ENCODE results near the gene RNU4-1.
A peak's percentile ranks its signal among the peaks of the same experiment; 100 is the strongest.

RNU4-1 gene

DNA sequence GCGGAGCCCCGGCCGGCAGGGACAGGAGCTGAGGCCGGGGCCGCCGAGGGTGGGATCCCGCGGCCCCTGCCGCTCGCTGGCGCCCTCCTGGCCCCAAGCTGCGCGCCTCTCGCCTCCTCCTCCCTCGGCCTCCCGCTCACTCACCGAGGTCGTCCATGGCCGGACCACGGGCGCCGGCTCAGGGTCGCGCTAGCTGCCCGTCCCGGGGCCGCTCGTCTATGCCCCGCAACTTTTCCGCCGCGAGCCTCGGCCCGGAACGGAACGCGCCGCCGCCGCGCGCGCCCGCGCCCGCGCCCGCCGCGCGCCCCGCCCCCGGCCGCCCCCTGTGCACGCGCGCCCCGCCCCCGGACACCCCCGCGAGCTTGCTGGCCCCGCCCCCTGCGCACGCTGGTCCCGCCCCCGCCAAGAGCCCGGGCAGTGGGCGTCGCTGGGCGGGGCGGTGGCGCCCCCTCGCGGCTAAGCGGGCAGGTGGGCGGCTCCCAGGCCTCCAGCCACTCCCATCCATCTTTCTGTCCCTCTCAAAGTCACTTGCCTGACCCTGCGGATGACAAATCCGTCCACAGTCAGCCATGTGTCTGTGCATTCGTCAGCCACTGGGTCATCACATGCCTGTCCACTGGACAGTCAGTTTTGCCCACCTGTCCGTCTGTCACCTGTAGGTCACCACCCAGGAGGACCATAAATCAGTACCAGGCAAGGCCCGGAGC, 27.4 kb downstream of the RNU4-1 start, which contains the start of gene PXN:
TSS of gene PXN (minus strand) at position 258 of the 707 bp plus-strand sequence. CDS start at position 157, 101 bp downstream.
- Histone ChIP-seq H3K4me1 (ENCODE audit: control insufficient read depth, insufficient read depth, low read depth, low read length) (peaks cover 19% of the 10 kb centered on the region), H3K27ac (ENCODE audit: low read length, poor library complexity, severe bottlenecking) (peak within 1 kb of the TSS; percentile 84), H4K8ac (ENCODE audit: low read length) (peak within 1 kb of the TSS; percentile 87), H3K4me3 (ENCODE audit: insufficient read depth in 1 of 2, low read depth in 1 of 2, low read length in 2 of 2) (peak within 1 kb of the TSS; percentile 95 to 97), H2BK12ac (ENCODE audit: low read length in 2 of 2) (peak within 1 kb of the TSS; percentile 42 to 75), H3K14ac (ENCODE audit: low read length in 2 of 2) (peak within 1 kb of the TSS; percentile 95 to 99), H3K27me3 (ENCODE audit: control insufficient read depth in 1 of 2, insufficient read depth in 1 of 2, low read length in 2 of 2) (no peaks in the 10 kb centered on the region), H3K18ac (ENCODE audit: low read depth in 1 of 2, low read length in 2 of 2) (peak within 1 kb of the TSS; percentile 94 to 99), H3K79me1 (replicated peaks; ENCODE audit: low read length, poor library complexity, severe bottlenecking) (no peaks in the 10 kb centered on the region), H4K91ac (ENCODE audit: low read length) (peak within 1 kb of the TSS; percentile 87), H2AK5ac (ENCODE audit: low read length, severe bottlenecking) (peak within 1 kb of the TSS; percentile 57), H2BK5ac (ENCODE audit: low read depth, low read length, poor library complexity, severe bottlenecking) (peak within 1 kb of the TSS; percentile 89), H2BK15ac (ENCODE audit: low read depth, poor library complexity, severe bottlenecking) (peak within 1 kb of the TSS; percentile 63), H3K36me3 (ENCODE audit: control insufficient read depth in 1 of 2, insufficient read depth in 2 of 2, low read depth in 1 of 2, low read length in 2 of 2) (peaks cover 0 to 21% of the 10 kb centered on the region in 2 experiments), H2AFZ (ENCODE audit: low read depth, low read length) (no peak within 1 kb of the TSS), H3K23ac (ENCODE audit: low read length in 2 of 2) (peak within 1 kb of the TSS in 1 of 2 experiments; percentile 85), H3K9me3 (ENCODE audit: control insufficient read depth, low read length) (no peaks in the 10 kb centered on the region), H3K4ac (ENCODE audit: low read depth in 1 of 2, low read length in 2 of 2) (peak within 1 kb of the TSS; percentile 74 to 81), H3K4me2 (ENCODE audit: low read length, poor library complexity, severe bottlenecking) (peak within 1 kb of the TSS; percentile 88), H2BK120ac (ENCODE audit: low read depth, low read length) (peak within 1 kb of the TSS; percentile 91), H3K9ac (ENCODE audit: low read length) (peak within 1 kb of the TSS; percentile 91)
- WGBS: 2% methylated on average over 38 of the region's 81 CpGs
- peak; percentile 70 for DNase-seq

DNA sequence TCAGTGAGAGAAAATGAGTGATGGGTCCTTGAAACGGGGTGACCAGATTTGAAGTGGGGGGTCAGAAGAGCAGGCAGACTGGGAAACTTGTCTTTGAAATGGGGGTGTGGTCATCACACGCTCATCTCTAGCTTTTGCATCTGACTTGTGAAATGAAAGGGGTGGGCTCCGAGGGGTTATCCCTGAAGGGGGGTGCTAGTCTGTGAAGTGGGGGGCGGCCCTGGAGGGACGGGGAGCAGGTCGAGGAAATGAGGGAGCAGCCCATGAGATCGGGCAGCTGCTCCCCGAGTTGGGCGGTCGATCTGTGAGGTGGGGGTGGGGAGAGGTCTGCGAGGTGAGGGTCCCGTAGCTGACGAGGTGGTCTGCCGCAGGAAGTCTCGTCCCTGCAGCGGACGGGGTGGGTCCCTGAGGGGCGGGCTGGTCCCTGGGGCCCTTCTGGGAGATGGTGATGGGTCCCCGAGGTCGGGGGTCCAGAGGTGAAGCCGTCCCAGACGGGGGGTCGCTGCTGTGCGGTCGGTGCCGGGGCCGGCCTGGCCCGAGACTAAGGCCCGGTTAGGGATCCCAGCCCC, 28.0 kb downstream of the RNU4-1 start:
- WGBS: under 1% methylated on average over 20 of the region's 29 CpGs
- Histone ChIP-seq H2BK15ac (ENCODE audit: low read depth, poor library complexity, severe bottlenecking) (peak overlapping the region; percentile 63), H3K27me3 (ENCODE audit: control insufficient read depth in 1 of 2, insufficient read depth in 1 of 2, low read length in 2 of 2) (no peaks in the 10 kb centered on the region), H3K18ac (ENCODE audit: low read depth in 1 of 2, low read length in 2 of 2) (peak overlapping the region; percentile 94 to 99), H2BK120ac (ENCODE audit: low read depth, low read length) (peak overlapping the region; percentile 91), H3K27ac (ENCODE audit: low read length, poor library complexity, severe bottlenecking) (peak overlapping the region; percentile 84), H3K23ac (ENCODE audit: low read length in 2 of 2) (peak overlapping the region in 1 of 2 experiments; percentile 85), H2AFZ (ENCODE audit: low read depth, low read length) (no peak overlapping the region), H3K14ac (ENCODE audit: low read length in 2 of 2) (peak overlapping the region; percentile 95 to 99), H3K9me3 (ENCODE audit: control insufficient read depth, low read length) (no peaks in the 10 kb centered on the region), H3K4me3 (ENCODE audit: insufficient read depth in 1 of 2, low read depth in 1 of 2, low read length in 2 of 2) (peak overlapping the region; percentile 95 to 97), H3K4ac (ENCODE audit: low read depth in 1 of 2, low read length in 2 of 2) (peak overlapping the region; percentile 74 to 81), H4K91ac (ENCODE audit: low read length) (peak overlapping the region; percentile 87), H3K9ac (ENCODE audit: low read length) (peak overlapping the region; percentile 91), H4K8ac (ENCODE audit: low read length) (peak overlapping the region; percentile 19), H3K4me2 (ENCODE audit: low read length, poor library complexity, severe bottlenecking) (peak overlapping the region; percentile 88), H2BK5ac (ENCODE audit: low read depth, low read length, poor library complexity, severe bottlenecking) (peak overlapping the region; percentile 89), H3K79me1 (replicated peaks; ENCODE audit: low read length, poor library complexity, severe bottlenecking) (no peaks in the 10 kb centered on the region), H2AK5ac (ENCODE audit: low read length, severe bottlenecking) (peak overlapping the region; percentile 57), H3K4me1 (ENCODE audit: control insufficient read depth, insufficient read depth, low read depth, low read length) (peaks cover 19% of the 10 kb centered on the region), H2BK12ac (ENCODE audit: low read length in 2 of 2) (peak overlapping the region; percentile 42 to 68), H3K36me3 (ENCODE audit: control insufficient read depth in 1 of 2, insufficient read depth in 2 of 2, low read depth in 1 of 2, low read length in 2 of 2) (peaks cover 0 to 25% of the 10 kb centered on the region in 2 experiments)
- no peak for DNase-seq

DNA sequence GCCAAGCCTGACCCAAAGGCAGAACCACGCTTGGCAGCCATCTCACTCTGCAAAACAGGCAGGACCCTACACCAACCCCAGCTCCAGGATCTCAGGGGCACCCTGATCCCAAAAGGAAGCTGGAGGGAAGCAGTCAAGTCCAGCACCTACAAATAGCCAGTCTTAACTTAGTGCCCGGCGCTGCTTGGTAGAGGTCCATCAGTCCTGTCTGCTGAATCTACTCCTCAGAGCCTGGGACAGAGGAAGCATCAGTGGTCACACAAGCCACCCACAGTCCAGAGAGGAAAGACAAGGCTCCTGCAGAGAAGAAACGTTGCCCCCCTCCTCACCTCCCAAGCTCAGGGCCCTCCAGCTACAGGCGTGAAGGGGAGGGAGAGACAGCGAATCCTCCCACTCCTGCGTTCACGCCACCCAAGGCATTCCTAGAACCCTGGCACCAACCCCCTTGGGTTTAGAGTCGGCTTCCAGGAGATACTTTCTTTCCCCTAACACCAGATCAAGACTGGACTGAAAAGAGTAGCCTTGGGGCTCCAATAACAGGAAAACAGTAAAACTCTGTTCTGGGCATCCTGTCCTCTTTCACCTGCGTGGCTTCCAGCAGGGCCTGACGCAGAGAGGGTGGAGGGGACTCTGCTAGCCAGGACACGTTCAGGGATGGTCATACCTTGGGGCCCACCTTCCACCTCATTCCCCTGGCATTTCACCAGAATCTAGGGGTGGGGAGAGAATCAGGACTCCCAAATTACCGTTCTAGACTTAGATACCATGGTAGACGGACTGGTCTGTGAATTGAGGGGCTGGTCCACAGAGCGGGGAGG, 28.7 kb downstream of the RNU4-1 start:
- Histone ChIP-seq H3K9me3 (ENCODE audit: control insufficient read depth, low read length) (no peaks in the 10 kb centered on the region), H3K14ac (ENCODE audit: low read length in 2 of 2) (peak overlapping the region in 1 of 2 experiments; percentile 84), H3K27ac (ENCODE audit: low read length, poor library complexity, severe bottlenecking) (peak overlapping the region; percentile 84), H2BK120ac (ENCODE audit: low read depth, low read length) (no peak overlapping the region), H2AK5ac (ENCODE audit: low read length, severe bottlenecking) (peak overlapping the region; percentile 57), H4K8ac (ENCODE audit: low read length) (peak overlapping the region; percentile 8), H3K4me2 (ENCODE audit: low read length, poor library complexity, severe bottlenecking) (peak overlapping the region; percentile 88), H2BK12ac (ENCODE audit: low read length in 2 of 2) (peak overlapping the region; percentile 31 to 68), H3K4ac (ENCODE audit: low read depth in 1 of 2, low read length in 2 of 2) (peak overlapping the region; percentile 10 to 74), H2BK15ac (ENCODE audit: low read depth, poor library complexity, severe bottlenecking) (peak overlapping the region; percentile 57), H3K23ac (ENCODE audit: low read length in 2 of 2) (peak overlapping the region in 1 of 2 experiments; percentile 1), H2BK5ac (ENCODE audit: low read depth, low read length, poor library complexity, severe bottlenecking) (no peak overlapping the region), H3K9ac (ENCODE audit: low read length) (peak overlapping the region; percentile 91), H3K4me3 (ENCODE audit: insufficient read depth in 1 of 2, low read depth in 1 of 2, low read length in 2 of 2) (peak overlapping the region; percentile 95 to 97), H3K4me1 (ENCODE audit: control insufficient read depth, insufficient read depth, low read depth, low read length) (peaks cover 23% of the 10 kb centered on the region), H2AFZ (ENCODE audit: low read depth, low read length) (no peak overlapping the region), H3K27me3 (ENCODE audit: control insufficient read depth in 1 of 2, insufficient read depth in 1 of 2, low read length in 2 of 2) (no peaks in the 10 kb centered on the region), H3K79me1 (replicated peaks; ENCODE audit: low read length, poor library complexity, severe bottlenecking) (no peaks in the 10 kb centered on the region), H3K18ac (ENCODE audit: low read depth in 1 of 2, low read length in 2 of 2) (peak overlapping the region; percentile 94 to 99), H4K91ac (ENCODE audit: low read length) (peak overlapping the region; percentile 78), H3K36me3 (ENCODE audit: control insufficient read depth in 1 of 2, insufficient read depth in 2 of 2, low read depth in 1 of 2, low read length in 2 of 2) (peaks cover 6 to 25% of the 10 kb centered on the region in 2 experiments)
- DNase-seq: peak; percentile 33
- WGBS: 35% methylated on average over 14 of the region's 15 CpGs
